SW 1271 (cell line): Measurements from ENCODE around the gene CAND2.
"Not testable (repeated sequence)": the region's sequence is repeated elsewhere in the genome, so short reads cannot be mapped to it uniquely, and the experiment has no call there.

Source experiments
- DNase-seq, 2 experiments: peaks; one replicate each; lab custom pipeline; 2025; lab: John Stamatoyannopoulos, UW

Gene CAND2

DNA sequence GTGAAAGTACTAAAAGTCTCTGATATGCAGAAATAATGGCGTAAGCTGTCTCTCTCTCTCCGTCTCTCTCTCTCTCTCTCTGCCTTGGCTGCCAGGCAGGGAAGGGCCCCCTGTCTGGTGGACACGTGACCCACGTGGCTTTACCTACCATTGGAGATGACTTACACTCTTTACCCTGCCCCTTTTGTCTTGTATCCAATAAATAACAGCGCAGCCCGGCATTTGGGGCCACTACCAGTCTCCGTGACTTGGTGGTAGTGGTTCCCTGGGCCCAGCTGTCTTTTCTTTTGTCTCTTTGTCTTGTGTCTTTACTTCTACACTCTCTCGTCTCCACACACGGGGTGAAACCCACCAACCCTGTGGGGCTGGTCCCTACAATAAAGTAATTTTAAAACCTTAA, 25.2 kb upstream of the CAND2 start:
- DNase-seq, result no peak

GRCh38 chr3:12772462-12772861, 24.0 kb upstream of the CAND2 start:
- no peak for DNase-seq

- DNase-seq, result no peak
Measured at GRCh38 chr3:12773030-12773709, 23.3 kb upstream of the CAND2 start.

DNA sequence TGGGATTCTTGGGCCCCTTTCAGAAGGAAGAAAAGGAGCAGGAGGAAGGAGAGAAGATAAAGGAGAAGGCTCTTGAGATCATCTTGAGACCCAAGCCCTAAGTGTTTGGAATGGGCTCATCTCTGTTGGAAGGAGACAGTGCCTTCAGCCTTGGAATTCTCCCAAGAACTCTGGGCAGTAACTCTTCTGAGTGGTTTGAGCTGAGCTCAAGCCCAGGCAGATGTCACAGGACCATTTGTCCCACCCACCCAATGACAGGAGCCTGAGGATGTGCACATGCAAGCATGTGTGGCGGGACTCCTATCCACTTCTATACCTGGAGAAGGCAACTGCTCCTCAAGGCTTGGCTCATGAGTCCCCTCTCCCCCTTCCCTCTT, 22.8 kb upstream of the CAND2 start:
- DNase-seq, result no peak

DNA sequence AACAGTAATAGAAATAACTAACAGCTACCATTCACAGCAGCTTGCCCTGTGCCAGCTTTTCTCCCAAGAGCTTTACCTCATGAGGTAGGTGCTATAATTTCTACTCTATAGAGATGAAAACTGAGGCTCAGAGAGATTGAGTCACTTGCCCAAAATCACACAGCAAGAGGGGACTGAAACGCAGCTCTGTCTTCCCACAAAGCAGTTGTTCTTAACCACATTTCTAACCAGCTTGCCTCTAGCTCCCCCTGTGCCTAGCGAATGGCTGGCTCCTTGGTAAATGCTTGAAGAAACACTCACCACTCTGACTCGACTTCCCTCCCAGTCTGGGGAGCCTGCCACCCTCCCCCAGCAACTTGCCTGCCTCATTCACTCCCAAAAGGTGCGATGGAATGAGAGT, 21.9 kb upstream of the CAND2 start:
- no peak for DNase-seq

GRCh38 chr3:12775226-12775625, 21.3 kb upstream of the CAND2 start:
- no peak for DNase-seq

DNA sequence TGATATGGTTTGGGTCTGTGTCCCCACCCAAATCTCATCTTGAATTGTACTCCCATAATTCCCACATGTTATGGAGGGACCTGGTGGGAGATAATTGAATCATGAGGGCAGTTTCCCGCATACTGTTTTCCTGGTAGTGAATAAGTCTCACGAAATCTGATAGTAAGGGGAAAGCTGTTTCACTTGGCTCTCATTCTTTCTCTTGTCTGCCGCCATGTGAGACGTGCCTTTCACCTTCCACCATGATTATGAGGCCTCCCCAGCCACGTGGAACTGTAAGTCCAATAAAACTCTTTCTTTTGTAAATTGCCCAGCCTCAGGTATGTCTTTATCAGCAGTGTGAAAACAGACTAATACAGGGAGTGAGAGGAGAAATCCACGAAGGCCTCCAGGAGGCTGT, 20.5 kb upstream of the CAND2 start:
- DNase-seq, result not testable (repeated sequence)

- DNase-seq, result no peak
Measured at GRCh38 chr3:12777171-12777570, 19.3 kb upstream of the CAND2 start.

- DNase-seq, result no peak
Measured at GRCh38 chr3:12780751-12781150, 15.7 kb upstream of the CAND2 start.

DNA sequence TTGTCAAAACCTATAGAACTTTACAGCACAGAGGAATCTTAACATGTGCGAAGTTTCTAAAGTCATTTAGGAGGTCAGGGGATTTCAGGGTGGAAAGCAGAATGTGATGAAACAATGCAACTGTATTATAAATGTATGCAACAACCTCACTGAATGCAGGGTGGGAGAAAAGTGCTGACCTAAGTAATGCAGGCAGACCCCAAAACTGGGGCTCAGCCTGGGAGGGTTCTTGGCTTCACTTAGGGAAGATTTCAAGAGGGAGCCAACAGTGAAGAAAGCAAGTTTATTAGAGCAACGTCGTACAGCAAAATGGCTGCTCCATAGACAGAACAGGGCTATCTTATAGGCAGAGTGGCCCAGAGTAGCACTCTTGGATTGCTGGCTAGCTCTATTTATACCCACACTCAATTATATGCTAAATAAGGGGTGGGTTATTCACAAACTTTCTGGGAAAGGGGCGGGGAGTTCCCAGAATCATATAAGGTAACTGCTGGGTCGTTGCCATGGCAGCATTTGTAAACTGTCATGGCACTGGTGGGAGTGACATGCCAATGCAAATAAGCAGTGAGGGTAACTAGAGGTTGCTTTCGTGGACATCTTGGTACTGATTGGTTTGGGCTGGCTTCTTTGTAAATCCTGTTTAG, 14.2 kb upstream of the CAND2 start:
- DNase-seq, result no peak

DNA sequence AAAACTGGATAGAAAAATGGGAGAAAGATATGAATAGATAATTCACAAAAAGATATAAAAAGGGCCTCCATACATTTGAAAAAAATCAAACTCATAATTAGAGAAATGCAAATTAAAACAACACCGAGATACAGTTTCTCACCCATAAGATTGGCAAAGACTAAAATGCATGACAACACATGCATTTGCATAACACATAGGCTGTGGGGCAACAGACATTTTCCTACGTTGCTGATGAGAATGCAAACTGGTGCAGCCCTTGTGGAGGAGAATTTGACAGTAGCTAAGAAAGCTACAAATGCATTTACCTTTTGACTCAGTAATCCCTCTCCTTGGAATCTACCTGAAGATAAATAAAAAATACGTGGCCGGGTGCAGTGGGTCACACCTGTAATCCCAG, 11.4 kb upstream of the CAND2 start:
- DNase-seq, result no peak

DNA sequence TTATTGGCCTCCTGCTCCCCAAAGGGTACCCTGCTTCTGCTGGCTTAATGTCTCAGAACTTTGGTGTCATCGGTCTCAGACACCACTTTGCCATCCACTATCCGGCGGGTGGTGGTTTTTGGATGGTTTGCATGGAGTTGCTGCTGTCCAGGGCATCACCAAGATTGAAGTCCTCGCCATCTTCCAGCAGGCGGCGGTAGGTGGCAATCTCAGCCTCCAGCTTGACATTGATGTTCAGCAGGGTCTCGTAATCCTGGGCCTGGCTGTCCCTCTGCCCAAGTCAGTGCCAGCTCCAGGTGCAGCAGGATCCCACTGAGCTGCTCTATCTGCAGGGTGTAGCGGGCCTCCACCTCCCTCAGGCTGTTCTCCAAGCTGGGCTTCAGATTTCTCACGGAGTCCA, 9.1 kb upstream of the CAND2 start:
- DNase-seq, result not testable (repeated sequence)

DNA sequence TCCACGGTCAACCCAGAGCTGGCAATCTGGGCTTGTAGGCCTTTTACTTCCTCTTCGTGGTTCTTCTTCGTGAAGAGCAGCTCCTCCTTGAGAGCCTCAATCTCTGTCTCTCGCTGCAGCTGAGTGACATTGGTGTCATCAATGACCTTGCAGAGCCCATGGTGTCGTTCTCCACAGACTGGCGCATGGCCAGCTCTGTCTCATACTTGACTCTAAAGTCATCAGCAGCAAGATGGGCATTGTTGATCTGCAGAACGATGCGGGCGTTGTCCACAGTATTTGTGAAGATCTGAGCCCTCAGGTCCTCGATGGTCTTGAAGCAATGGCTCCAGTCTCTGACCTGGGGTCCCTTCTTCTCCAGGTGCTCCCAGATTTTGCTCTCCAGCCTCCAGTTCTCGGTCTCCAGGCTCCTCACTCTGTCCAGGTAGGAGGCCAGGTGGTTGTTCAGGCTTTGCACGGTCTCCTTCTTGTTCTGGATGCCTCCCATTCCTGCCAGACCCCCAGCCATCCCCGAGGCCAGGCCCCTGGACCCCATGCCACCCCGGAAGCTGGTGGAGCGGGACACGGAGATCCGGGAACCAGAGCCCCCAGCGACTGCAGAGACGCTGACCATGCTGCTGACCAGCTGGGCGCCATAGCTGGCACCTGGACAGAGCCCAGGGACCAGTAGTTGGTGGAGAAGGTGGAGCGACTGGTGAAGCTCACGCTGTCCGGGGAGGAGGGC, 8.4 kb upstream of the CAND2 start:
- DNase-seq, result not testable (repeated sequence)

- DNase-seq, result no peak
Measured at GRCh38 chr3:12791430-12791829, 5.0 kb upstream of the CAND2 start.

DNA sequence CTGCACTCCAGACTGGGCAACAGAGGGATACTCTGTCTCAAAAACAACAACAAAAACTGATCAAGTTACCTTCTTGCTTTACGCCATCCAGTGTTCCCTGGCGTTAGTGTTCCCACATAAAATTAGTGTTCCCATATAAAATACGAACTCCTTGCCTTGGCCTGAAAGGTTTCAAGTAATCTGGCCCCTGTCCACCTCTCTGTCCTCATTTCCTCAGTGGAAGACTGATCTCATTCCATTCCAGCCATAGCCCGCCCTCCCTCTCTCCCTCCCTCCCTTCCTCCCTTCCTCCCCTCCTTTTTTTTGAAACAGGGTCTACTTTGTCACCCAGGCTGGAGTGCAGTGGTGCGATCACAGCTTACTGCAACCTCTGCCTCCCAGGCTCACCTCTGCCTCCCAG, 2.8 kb upstream of the CAND2 start:
- no peak for DNase-seq

- DNase-seq, result no peak
Measured at GRCh38 chr3:12797124-12797891, 828 bp downstream of the CAND2 start.

GRCh38 chr3:12797892-12798558, 1.5 kb downstream of the CAND2 start:
- DNase-seq, result no peak

- no peak for DNase-seq
Measured at GRCh38 chr3:12798559-12799179, 2.2 kb downstream of the CAND2 start.

GRCh38 chr3:12799525-12800440, 3.3 kb downstream of the CAND2 start:
- no peak for DNase-seq

DNA sequence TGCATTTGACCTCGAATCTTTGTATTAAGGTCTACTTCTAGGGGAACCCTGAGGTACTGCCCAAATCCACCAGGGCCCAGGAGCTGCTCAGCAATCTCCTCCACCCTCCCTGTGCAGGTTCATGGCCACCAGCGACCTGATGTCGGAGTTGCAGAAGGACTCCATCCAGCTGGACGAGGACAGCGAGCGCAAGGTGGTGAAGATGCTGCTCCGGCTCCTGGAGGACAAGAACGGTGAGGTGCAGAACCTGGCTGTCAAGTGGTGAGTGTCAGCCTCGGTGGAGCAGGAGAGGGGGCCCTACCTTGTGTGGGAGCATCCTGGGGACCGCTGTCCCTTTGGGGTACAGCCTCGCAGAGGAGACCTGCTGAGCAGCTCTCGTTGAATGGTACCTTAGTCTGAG, 6.9 kb downstream of the CAND2 start:
- DNase-seq, result no peak

DNA sequence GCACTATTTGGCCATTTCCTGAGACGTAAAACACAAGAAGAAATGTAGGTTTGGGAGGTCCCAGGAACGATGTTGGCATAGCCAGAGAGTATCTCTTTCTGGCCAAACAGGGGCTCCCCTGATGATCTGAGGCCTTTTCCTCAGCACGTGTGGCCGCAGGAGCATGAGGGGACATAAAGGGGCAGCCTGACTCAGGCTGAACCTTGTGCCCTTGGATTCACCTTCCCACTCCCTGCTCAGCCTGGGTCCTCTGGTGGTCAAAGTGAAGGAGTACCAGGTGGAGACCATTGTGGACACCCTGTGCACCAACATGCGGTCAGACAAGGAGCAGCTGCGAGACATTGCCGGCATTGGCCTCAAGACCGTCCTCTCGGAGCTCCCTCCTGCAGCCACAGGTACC, 10.6 kb downstream of the CAND2 start:
- no peak for DNase-seq
